Left lobe of liver (tissue), 1 donor: ENCODE measurements around the gene CWH43. TPM values are rescaled to one million over a fixed set of nuclear protein-coding genes. Genes with fewer than 3 reads are reported as not detected.

ENCODE experiments used
- total RNA-seq: library from RNA; stranded (reverse); gene quantifications from one replicate; pipeline ENCODE4 v1.2.1, GENCODE V29; 2021
- donor health status: DM: no; HTN: yes; CAD: no.

Gene CWH43
- total RNA-seq, 1 donor from 2014 or later, result not detected

Other genes starting within 250 kb of the CWH43 start
- 22.9 TPM for gene FRYL, start 206.0 kb upstream of the CWH43 start, total RNA-seq
- gene OCIAD1, start 155.2 kb upstream of the CWH43 start, total RNA-seq, result 86.8 TPM
- 58.0 TPM for gene OCIAD2, start 79.5 kb upstream of the CWH43 start, total RNA-seq